Activated effector memory CD4-positive, alpha-beta T cell treated with anti-CD3 and anti-CD28 coated beads, Interleukin-2, amount 50 U/mL, for 16 hours (primary cell): ENCODE results near the gene DDIT4L.
"Not testable (repeated sequence)": the region's sequence is repeated elsewhere in the genome, so short reads cannot be mapped to it uniquely, and the experiment has no call there.

Experiments used
- DNase-seq: peaks from one replicate; pipeline ENCODE4 v3.0.0-alpha.2; 2020

DDIT4L gene

DNA sequence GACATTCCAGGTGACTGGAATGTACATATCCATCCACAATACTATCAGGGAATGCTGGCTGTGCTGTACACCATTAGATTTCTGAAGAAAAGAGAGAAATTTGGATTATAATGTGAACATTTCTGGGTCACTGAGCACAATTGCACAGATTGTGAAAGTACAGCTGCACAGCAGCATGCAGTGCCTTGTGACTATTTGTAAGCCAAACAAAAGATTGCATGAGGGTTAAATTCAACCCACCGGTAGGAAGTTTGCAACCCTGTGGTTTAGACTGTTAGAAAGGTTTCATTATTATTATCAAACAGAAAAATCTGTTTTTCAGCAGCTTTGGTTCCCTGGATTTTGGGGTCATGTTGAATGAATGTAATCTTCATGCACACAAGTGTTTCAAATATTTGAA, 24.5 kb downstream of the DDIT4L start:
- no peak for DNase-seq

DNA sequence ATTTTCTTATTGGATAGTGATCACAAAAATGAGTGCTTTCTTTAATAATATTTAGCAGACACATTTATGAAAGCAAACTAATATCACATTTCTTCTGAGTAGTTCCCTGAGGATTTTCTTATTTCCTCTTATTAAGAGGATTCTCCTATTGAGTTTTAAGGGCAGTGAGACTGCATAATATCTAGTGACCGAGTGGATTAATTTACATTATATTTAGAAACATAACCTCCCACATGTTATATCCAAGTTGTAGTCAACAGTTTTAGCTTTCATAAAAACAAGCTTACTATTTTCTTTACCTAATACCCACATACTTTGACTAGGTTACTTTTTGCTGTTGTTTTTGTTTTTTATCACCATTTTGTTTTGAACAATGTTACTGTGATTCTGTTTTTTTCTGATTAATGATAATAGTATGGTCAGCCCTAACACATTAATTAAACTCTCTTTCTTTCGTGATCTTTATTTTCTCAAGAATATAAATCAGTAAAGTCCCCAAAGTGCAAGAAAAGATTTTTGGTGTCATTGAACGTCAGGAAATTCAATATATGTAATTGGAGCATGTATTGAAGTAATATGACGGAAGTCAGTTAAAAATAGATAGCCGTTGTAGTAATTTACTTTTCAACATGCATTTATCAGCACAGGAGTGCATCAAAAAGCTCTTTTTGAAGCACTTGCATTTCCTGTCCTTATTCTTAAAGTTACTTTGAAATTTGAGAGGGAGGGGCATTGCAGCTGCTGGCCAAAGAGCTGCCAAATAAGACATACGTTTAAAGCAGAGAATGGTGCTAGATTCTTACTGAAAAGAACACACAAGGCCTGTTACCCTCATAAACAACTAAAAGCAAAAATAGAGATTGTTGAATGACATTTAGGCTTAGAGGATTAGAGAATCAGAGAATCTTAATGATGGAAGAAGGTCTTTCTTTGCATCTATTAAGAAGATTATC, 25.2 kb downstream of the DDIT4L start:
- DNase-seq = no peak

DNA sequence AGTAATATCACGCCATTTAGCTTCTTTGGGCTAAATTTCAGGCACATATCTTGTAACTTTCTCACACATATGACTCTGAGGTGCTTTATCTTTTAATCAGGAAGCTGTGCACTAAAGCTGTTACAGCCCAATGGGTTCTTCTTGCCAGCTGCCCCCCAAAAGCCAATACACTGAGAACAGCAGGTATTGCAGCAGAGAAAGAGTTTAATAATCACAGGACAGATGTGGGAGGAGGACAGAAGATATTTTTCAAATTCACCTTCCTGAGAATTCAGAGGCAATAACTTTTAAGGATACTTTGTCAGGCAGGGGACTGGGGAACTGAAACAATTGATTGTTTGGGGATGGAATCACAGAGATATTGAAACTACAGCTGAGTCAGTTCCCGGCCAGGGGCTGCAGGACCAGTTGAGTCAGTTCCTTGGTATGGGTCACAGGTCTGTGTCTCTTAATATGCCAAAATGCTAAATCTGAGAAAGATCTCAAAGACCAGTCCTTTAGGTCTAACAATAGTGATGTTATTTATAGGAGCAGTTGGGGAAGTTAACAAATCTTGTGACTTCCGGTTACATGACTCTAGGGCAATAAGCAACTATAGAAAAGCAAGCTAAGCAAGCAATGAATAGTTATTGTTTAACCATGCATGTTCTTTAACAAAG, 28.1 kb downstream of the DDIT4L start:
- DNase-seq = no peak

DNA sequence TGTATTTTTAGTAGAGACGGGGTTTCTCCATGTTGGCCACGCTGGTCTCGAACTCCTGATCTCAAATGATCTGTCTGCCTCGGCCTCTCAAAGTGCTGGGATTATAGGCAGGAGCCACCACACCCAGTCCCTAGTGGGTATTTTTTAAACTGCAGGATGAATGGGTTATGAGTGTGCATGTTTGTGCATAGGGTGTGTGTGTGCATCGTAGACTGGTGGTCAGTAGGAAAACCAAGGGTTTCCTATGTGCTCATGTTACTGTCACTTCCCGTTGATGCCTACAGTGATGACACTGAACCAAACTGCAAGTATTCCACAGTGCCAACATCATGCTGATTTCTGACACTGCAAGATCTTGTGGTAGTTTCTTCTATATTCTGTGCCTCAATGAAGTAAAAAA, 41.1 kb downstream of the DDIT4L start:
- no peak for DNase-seq

DNA sequence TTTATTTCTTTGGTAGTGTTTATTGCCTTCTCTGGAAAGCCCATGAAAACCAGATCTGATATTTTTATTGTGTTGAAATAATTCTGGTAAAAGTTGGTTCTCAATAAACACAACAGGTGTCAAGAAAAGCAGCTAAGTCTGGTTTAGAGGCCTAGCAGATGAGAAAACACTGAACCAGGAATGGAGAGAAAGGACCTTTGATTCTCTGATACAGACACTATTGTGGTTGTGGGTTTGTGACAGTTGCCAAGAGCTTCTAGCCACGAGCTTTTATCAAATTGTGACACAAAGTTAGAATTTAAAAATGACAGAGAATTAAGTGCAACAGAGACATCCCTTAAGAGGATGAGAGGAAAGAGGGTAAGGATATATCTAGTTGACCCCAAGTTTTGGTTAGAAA, 42.6 kb downstream of the DDIT4L start:
- DNase-seq = no peak

DNA sequence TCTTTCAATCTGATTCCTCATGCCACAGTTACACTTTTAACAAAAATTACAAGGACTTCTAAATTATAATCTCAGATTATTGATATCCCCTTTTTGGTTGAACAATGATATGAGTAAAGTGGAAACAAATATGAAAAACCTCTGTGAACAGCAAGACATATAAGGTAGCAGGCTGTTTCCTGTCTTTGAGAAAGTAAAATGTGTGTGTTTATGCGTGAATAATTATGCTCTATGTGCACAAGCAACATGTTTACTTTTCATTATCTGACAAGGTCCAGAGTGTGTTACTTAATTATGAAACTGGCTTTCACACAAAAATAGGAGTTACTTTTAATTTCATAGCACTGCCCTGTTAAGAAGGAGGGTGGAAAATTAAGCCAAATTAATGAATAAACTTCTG, 43.1 kb downstream of the DDIT4L start:
- no peak for DNase-seq

DNA sequence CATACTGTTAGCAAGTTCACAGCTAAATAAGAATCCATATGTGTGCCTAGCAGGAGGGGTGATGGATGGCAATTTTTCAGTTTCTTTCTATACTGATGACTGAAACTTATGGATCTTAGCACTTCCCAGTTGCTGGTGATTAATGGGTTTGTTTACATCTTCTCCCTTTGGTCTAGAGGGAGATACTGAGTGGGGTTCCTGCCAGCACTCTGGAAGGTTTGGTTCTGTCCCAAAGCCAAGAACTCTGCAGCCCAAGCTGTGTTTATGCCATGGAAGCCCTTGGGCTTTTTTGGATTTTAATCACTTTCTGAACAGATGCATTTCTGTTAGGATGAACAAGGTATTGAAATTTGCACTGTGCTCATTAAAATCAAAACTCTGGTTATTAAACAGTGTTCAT, 43.5 kb downstream of the DDIT4L start:
- DNase-seq = no peak

DNA sequence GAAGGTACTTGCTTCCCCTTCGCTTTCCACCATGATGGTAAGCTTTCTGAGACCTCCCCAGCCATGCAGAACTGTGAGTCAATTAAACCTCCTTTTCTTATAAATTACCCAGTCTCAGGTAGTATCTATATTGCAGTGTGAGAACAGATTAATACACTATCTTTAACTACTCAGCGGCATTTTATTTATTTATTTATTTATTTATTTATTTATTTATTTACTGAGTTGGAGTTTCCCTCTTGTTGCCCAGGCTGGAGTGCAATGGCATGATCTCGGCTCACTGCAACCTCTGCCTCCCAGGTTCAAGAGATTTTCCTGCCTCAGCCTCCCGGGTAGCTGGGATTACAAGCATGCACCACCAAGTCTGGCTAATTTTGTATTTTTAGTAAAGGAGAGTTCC, 52.9 kb downstream of the DDIT4L start:
- not testable (repeated sequence) for DNase-seq
